Heart right ventricle (tissue), 16 donors: Measurements from ENCODE around the gene DNAH8. TPM values are rescaled to one million over a fixed set of nuclear protein-coding genes. Genes with fewer than 3 reads are reported as not detected.

ENCODE experiments used
- ATAC-seq, 8 donors: fragments of 200-7000 bp; cut with Tn5 transposase; one replicate each; pipeline ENCODE4 v1.9.1; 2020; ENCODE audit warnings: mild to moderate bottlenecking in 8 of 8, moderate library complexity in 8 of 8, moderate number of reproducible peaks in 1 of 8
- DNase-seq, 2 donors: peaks; one replicate each; pipeline ENCODE4 v3.0.0-alpha.2; 2020
- H3K27ac ChIP-seq, 10 donors: fragments of 200-600 bp; sonication (generic) in 2 of 10; one replicate each; pipeline versions ENCODE4 v1.5.0 to v1.8.0; 2020 to 2022; ENCODE audit warnings: mild to moderate bottlenecking in 3 of 10
- H3K27me3 ChIP-seq, 7 donors: fragments of 200-600 bp; one replicate each; pipeline ENCODE4 v1.8.0; 2021 to 2022; ENCODE audit warnings: mild to moderate bottlenecking in 2 of 7
- H3K36me3 ChIP-seq, 9 donors: fragments of 200-600 bp; sonication (generic) in 1 of 9; one replicate each; pipeline versions ENCODE4 v1.5.0 to v1.8.0; 2020 to 2022; ENCODE audit warnings: mild to moderate bottlenecking in 2 of 9
- H3K4me1 ChIP-seq, 9 donors: fragments of 200-600 bp; sonication (generic) in 1 of 9; one replicate each; pipeline versions ENCODE4 v1.5.0 to v1.8.0; 2020 to 2022; ENCODE audit warnings: mild to moderate bottlenecking in 4 of 9
- H3K4me3 ChIP-seq, 10 donors: fragments of 200-600 bp; sonication (generic) in 2 of 10; one replicate each; pipeline versions ENCODE4 v1.5.0 to v1.8.0; 2020 to 2022; ENCODE audit warnings: mild to moderate bottlenecking in 7 of 10, moderate library complexity in 2 of 10
- H3K9me3 ChIP-seq, 11 donors: fragments of 200-600 bp in 10 of 11; sonication (generic) in 2 of 11; one replicate each; pipeline versions ENCODE4 v1.5.0 to v1.8.0; 2013 to 2022; ENCODE audit warnings: mild to moderate bottlenecking in 2 of 11, control low read depth in 1 of 11, moderate library complexity in 1 of 11
- CTCF ChIP-seq, 9 donors: fragments of 200-600 bp; sonication (generic) in 2 of 9; IDR thresholded peaks; one replicate each; pipeline versions ENCODE4 v1.5.0 to v1.8.0; 2021 to 2022; ENCODE audit warnings: antibody characterized with exemption in 9 of 9, mild to moderate bottlenecking in 5 of 9, moderate library complexity in 1 of 9
- WGBS, 2 donors: extraction: QIAGEN DNeasy Blood & Tissue Kit; methylation state at CpG; one replicate each; pipeline ENCODE4 v1.1.7; 2013; ENCODE audit warnings: inconsistent platforms in 1 of 2; 5-methylcytosine and 5-hydroxymethylcytosine counted together
- intact Hi-C, 10 donors: fragments of 100-400 bp; cut with DNase I; formaldehyde crosslinking; loops; one replicate each; pipeline versions ENCODE4 v1.11.1 to v1.14.2; 2022
- polyA plus RNA-seq, 2 donors: library from polyadenylated mRNA; stranded (reverse); fragments of 200-250 nt; gene quantifications; one replicate each; pipeline ENCODE4 v1.2.3, GENCODE V29; 2013
- total RNA-seq, 10 donors: library from RNA; stranded (reverse); fragmentation: NEBNext Ultra II Directional in 3 of 10; extraction: Animal tissue kit (Norgen Biotek cat#: 25700) in 3 of 10; gene quantifications; one replicate each; pipeline versions ENCODE4 v1.2.1 to v1.2.4, GENCODE V29; 2021 to 2023
- donor health status: Arrhythmogenic right ventricular cardiomyopathy.
- donor health status: ischemic (EF 13 %, LVEDD 7.1; RV severe dilation, severe dysfunction).
- donor health status: healthy with polysubstance abuse.
- donor health status: DM: no; HTN: yes; CAD: no.
- donor health status: DM: no; HTN: no; CAD: no.
- donor health status: ischemic (EF 25% LVEDD 6.9; RV normal size, moderate dysfunction).
- donor health status: ischemic (EF 25% LVEDD 5.7; RV mildly dilated, moderate dysfunction).
- donor health status: healthy.
- donor health status: DM: yes; HTN: yes; CAD: no.
- donor health status: Ischemic cardiomyopathy.
- donor health status: ischemic (EF 35%, LVEDD 5.7; RV mildly dilated, moderate dysfunction).
- donor health status: nonischemic (EF 11% LVEDD 7.7; RV severe dilation, severe dysfunction).
- donor health status: DM: yes; HTN: yes; CAD: no.
- donor health status: PGD.
- donor health status: ischemic (EF 29% LVEDD 5.4; RV normal size, mild dysfunction).
- donor health status: nonischemic (EF 23%, LVEDD 6.1; RV moderate dilation, normal function).

The DNAH8 gene
- total and polyA plus RNA-seq, 12 donors: 0.02 to 0.09 (median 0.03) TPM; not detected in 8

- no peak overlapping the region for H3K4me3 ChIP-seq
- H3K27ac ChIP-seq: no peak overlapping the region
- peaks cover 0 to 10% (median 0%) of the 10 kb centered on the region in 9 donors for H3K4me1 ChIP-seq
- peaks cover 0 to 26% (median 6%) of the 10 kb centered on the region in 7 donors for H3K27me3 ChIP-seq
- DNase-seq: no peak
- no peak for ATAC-seq
- intact Hi-C loops: no loop called here
- no peaks in the 10 kb centered on the region for H3K36me3 ChIP-seq
- H3K9me3 ChIP-seq: peaks cover 0 to 5% (median 0%) of the 10 kb centered on the region in 11 donors
- TF ChIP-seq CTCF (IDR thresholded peaks at IDR 0.05): no peak
- WGBS, 2 donors: 84 to 87% methylated on average over 5 of the region's 5 CpGs
Measured at GRCh38 chr6:38774929-38775707, 60.0 kb downstream of the DNAH8 start.

DNA sequence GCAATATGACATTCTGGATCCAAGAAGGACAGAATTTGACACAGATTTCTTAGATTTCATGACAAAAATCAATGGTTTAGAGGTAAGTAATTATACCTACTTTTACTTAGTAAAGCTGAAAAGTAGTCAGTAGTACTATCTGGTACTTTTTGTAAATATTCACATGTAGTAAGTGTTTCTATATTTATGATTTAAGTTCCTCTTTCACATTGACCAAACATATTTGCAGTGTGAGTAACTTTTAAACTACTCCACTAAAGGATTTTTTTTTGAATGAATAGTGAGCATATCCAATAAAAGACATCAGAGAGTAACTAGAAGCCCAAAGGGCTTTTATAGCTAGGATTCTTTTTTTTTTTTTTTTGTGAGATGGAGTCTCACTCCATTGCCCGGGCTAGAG is 60.8 kb downstream of the DNAH8 start:
- WGBS, 2 donors: 81 to 97% methylated on average over 1 of the region's 1 CpG
- no peak for DNase-seq
- intact Hi-C loops: no loop called here
- H3K4me3 ChIP-seq: no peak overlapping the region
- H3K27ac ChIP-seq: no peak overlapping the region
- H3K9me3 ChIP-seq: peaks cover 0 to 5% (median 0%) of the 10 kb centered on the region in 11 donors
- H3K27me3 ChIP-seq: peaks cover 0 to 29% (median 6%) of the 10 kb centered on the region in 7 donors
- H3K36me3 ChIP-seq: no peaks in the 10 kb centered on the region
- no peak for TF ChIP-seq CTCF (IDR thresholded peaks at IDR 0.05)
- no peak for ATAC-seq
- peaks cover 0 to 10% (median 0%) of the 10 kb centered on the region in 9 donors for H3K4me1 ChIP-seq

GRCh38 chr6:38776515-38776914 is 61.4 kb downstream of the DNAH8 start:
- Histone ChIP-seq H3K27me3 (peaks cover 0 to 29% (median 6%) of the 10 kb centered on the region in 7 donors), H3K9me3 (peaks cover 0 to 5% (median 0%) of the 10 kb centered on the region in 11 donors), H3K36me3 (no peaks in the 10 kb centered on the region), H3K4me3 (no peak overlapping the region), H3K27ac (no peak overlapping the region), H3K4me1 (peaks cover 0 to 10% (median 0%) of the 10 kb centered on the region in 9 donors)
- TF ChIP-seq CTCF (IDR thresholded peaks at IDR 0.05): no peak
- ATAC-seq: no peak
- intact Hi-C loops: no loop called here
- 29 to 47% methylated on average over 1 of the region's 1 CpG for WGBS, 2 donors
- no peak for DNase-seq

DNA sequence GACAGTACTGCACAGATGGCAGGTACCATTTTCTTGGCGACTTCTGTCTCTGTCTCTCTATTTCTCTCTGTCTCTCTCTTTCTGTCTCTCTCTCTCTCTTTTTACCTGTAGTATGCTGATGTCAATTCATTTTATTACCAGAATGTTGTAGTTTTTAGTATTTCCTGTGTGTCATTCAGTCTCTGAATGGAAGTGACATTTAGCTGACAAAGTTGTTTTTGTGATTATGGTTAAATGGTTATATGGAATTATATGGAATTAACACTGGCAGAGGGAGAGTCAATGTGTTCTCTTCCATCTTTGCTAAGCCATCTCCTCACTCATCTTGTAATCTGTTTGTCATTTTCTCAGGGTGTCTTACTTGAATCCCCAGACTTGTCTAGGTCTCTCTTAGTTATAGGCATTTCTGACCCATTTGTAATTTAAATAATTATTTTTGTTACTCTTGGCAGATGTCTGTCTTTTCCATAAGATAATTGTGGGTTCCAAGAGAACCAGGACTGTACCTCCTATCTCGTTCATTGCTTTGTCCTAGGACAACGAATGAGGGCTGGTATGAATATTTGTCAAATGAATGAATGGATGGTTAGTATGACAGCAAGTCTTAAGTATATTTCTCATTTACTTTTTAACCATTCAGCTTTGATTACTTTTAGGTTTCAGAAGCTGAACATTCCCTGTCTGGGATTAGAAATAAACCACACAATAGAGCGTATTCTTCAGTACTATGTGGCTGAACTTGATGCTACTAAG is 64.4 kb downstream of the DNAH8 start:
- H3K36me3 ChIP-seq: no peaks in the 10 kb centered on the region
- no peak overlapping the region for H3K4me3 ChIP-seq
- TF ChIP-seq CTCF (IDR thresholded peaks at IDR 0.05): no peak
- peaks cover 0 to 10% (median 0%) of the 10 kb centered on the region in 9 donors for H3K4me1 ChIP-seq
- intact Hi-C loops: no loop called here
- WGBS, 2 donors: 83 to 90% methylated on average over 4 of the region's 4 CpGs
- ATAC-seq: no peak
- no peak for DNase-seq
- H3K9me3 ChIP-seq: no peaks in the 10 kb centered on the region
- H3K27me3 ChIP-seq: peaks cover 0 to 29% (median 7%) of the 10 kb centered on the region in 7 donors
- H3K27ac ChIP-seq: no peak overlapping the region
